Head of caudate nucleus (tissue), 42 donors: Measurements from ENCODE around the gene IGF2.
A peak's percentile ranks its signal among the peaks of the same experiment; 100 is the strongest.
"Not testable (repeated sequence)": the region's sequence is repeated elsewhere in the genome, so short reads cannot be mapped to it uniquely, and the experiment has no call there.

Experiments used
- DNase-seq, 42 donors: peaks; one replicate each; pipeline versions ENCODE4 v3.0.0 to v3.0.0-alpha.2; 2020 to 2021; ENCODE audit warnings: mixed read lengths in 7 of 42
- intact Hi-C: fragments of 100-400 bp; cut with DNase I; formaldehyde crosslinking; loops from one replicate; pipeline ENCODE4 v1.15.0; 2022

IGF2 gene

GRCh38 chr11:2131371-2132236 lies 7.6 kb downstream of the IGF2 start:
- DNase-seq, result no peak
- intact Hi-C loops, result no loop called here

- DNase-seq, result no peak
- intact Hi-C loops, result no loop called here
Measured at GRCh38 chr11:2130881-2131352, 8.3 kb downstream of the IGF2 start.

GRCh38 chr11:2129699-2130366 lies 9.4 kb downstream of the IGF2 start:
- intact Hi-C loops, result no loop called here
- no peak for DNase-seq

GRCh38 chr11:2129308-2129698 lies 9.9 kb downstream of the IGF2 start:
- DNase-seq, result no peak
- intact Hi-C loops, result no loop called here

GRCh38 chr11:2128511-2129307 lies 10.5 kb downstream of the IGF2 start:
- intact Hi-C loops, result no loop called here

GRCh38 chr11:2128130-2128510 lies 11.1 kb downstream of the IGF2 start:
- intact Hi-C loops, result no loop called here
- no peak for DNase-seq

More at GRCh38 chr11:2128511-2129307, 10.5 kb downstream of the IGF2 start:
- no peak for DNase-seq

- DNase-seq, result no peak
- intact Hi-C loops, result no loop called here
Measured at GRCh38 chr11:2127482-2128129, 11.6 kb downstream of the IGF2 start.

GRCh38 chr11:2126520-2127085 lies 12.6 kb downstream of the IGF2 start:
- no peak for DNase-seq
- intact Hi-C loops, result no loop called here

- intact Hi-C loops, DNase-seq: not testable (repeated sequence)
Measured at GRCh38 chr11:2124736-2125484, 14.3 kb downstream of the IGF2 start.

GRCh38 chr11:2123628-2123960 lies 15.6 kb downstream of the IGF2 start:
- no peak for DNase-seq
- intact Hi-C loops, result no loop called here

- intact Hi-C loops, result no loop called here
- peak in 1 of 42 donors; percentile 9 for DNase-seq
Measured at GRCh38 chr11:2122907-2123627, 16.1 kb downstream of the IGF2 start.

GRCh38 chr11:2122222-2122906 lies 16.8 kb downstream of the IGF2 start:
- DNase-seq, result peak in 1 of 42 donors; percentile 10
- intact Hi-C loops, result no loop called here

GRCh38 chr11:2121227-2122130 lies 17.7 kb downstream of the IGF2 start:
- peak in 1 of 42 donors; percentile 5 for DNase-seq
- intact Hi-C loops, result no loop called here

GRCh38 chr11:2120359-2121100 lies 18.7 kb downstream of the IGF2 start:
- intact Hi-C loops, result no loop called here
- peak in 1 of 42 donors; percentile 4 for DNase-seq

GRCh38 chr11:2118677-2119076 lies 20.5 kb downstream of the IGF2 start:
- no peak for DNase-seq
- intact Hi-C loops, result no loop called here
